Activated CD4-positive, alpha-beta T cell treated with anti-CD3 and anti-CD28 coated beads, Interleukin-2, Interleukin-6, amounts not matched to agents 100 ng/mL and 50 ng/mL, durations not matched to agents 16 hours and 8 hours (primary cell): Measurements from ENCODE around the gene DPYSL3.

ENCODE experiments used
- DNase-seq: peaks from one replicate; pipeline ENCODE4 v3.0.0-alpha.2; 2020

Gene DPYSL3

GRCh38 chr5:147512659-147513379 lies 3.0 kb upstream of the DPYSL3 start:
- no peak for DNase-seq

- no peak for DNase-seq
Measured at GRCh38 chr5:147510885-147511284, 1.0 kb upstream of the DPYSL3 start.

- no peak for DNase-seq
Measured at GRCh38 chr5:147509041-147509709, 693 bp downstream of the DPYSL3 start.

- DNase-seq: no peak
Measured at GRCh38 chr5:147508711-147509040, 1.2 kb downstream of the DPYSL3 start.

GRCh38 chr5:147507480-147508126 lies 2.3 kb downstream of the DPYSL3 start:
- no peak for DNase-seq

GRCh38 chr5:147504535-147504934 lies 5.3 kb downstream of the DPYSL3 start:
- DNase-seq: no peak

GRCh38 chr5:147504011-147504410 lies 5.9 kb downstream of the DPYSL3 start:
- DNase-seq: no peak

GRCh38 chr5:147490989-147491388 lies 18.9 kb downstream of the DPYSL3 start:
- DNase-seq: no peak

GRCh38 chr5:147487031-147487750 lies 22.7 kb downstream of the DPYSL3 start:
- DNase-seq: no peak

- no peak for DNase-seq
Measured at GRCh38 chr5:147485814-147486213, 24.1 kb downstream of the DPYSL3 start.

GRCh38 chr5:147485046-147485445 lies 24.8 kb downstream of the DPYSL3 start:
- no peak for DNase-seq

- no peak for DNase-seq
Measured at GRCh38 chr5:147484708-147485020, 25.2 kb downstream of the DPYSL3 start.

- no peak for DNase-seq
Measured at GRCh38 chr5:147483961-147484707, 25.7 kb downstream of the DPYSL3 start.

GRCh38 chr5:147483188-147483790 lies 26.6 kb downstream of the DPYSL3 start:
- no peak for DNase-seq

- no peak for DNase-seq
Measured at GRCh38 chr5:147482706-147483180, 27.1 kb downstream of the DPYSL3 start.

GRCh38 chr5:147481874-147482705 lies 27.8 kb downstream of the DPYSL3 start:
- no peak for DNase-seq

- no peak for DNase-seq
Measured at GRCh38 chr5:147481376-147481775, 28.5 kb downstream of the DPYSL3 start.

- no peak for DNase-seq
Measured at GRCh38 chr5:147479949-147480348, 29.9 kb downstream of the DPYSL3 start.

GRCh38 chr5:147479444-147479843 lies 30.4 kb downstream of the DPYSL3 start:
- no peak for DNase-seq

- no peak for DNase-seq
Measured at GRCh38 chr5:147474140-147474539, 35.7 kb downstream of the DPYSL3 start.

GRCh38 chr5:147472664-147473475 lies 37.0 kb downstream of the DPYSL3 start:
- no peak for DNase-seq
